ENCODE data around the gene CLK4.

DNA sequence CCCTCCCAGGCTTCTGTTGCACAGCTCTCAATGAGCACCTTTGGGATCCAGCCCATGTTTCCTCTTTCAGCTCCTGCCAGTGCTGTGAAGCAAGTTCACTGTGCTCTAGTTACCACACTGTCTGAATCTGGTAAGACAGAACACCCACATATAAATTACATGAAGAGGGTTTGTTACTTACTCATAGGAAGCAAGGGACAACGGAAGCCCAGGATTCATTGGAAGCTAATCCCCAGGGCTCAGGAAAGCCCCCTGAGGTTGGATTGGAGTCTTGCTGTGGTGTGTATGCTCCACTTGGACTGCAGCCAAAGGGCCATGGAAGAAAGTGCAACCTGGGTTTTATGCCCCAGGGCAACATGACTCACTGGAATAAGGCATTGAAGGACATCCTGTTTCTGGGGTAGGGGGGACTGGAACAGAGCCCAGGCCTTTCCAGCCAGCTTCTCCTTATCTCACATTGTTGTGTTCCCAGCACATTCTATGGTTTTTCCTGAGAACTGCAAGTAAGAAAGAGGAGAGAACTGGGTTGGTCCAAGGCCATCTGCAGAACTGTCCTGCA lies 15.6 kb upstream of the CLK4 start:
- TF ChIP-seq, protein P1, sequence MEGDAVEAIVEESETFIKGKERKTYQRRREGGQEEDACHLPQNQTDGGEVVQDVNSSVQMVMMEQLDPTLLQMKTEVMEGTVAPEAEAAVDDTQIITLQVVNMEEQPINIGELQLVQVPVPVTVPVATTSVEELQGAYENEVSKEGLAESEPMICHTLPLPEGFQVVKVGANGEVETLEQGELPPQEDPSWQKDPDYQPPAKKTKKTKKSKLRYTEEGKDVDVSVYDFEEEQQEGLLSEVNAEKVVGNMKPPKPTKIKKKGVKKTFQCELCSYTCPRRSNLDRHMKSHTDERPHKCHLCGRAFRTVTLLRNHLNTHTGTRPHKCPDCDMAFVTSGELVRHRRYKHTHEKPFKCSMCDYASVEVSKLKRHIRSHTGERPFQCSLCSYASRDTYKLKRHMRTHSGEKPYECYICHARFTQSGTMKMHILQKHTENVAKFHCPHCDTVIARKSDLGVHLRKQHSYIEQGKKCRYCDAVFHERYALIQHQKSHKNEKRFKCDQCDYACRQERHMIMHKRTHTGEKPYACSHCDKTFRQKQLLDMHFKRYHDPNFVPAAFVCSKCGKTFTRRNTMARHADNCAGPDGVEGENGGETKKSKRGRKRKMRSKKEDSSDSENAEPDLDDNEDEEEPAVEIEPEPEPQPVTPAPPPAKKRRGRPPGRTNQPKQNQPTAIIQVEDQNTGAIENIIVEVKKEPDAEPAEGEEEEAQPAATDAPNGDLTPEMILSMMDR (IDR thresholded peaks at IDR 0.05): no peak
- TF ChIP-seq EP300 (IDR thresholded peaks at IDR 0.05) (no peak), POLR2A (IDR thresholded peaks at IDR 0.05) (no peak)

Data from tibial nerve (tissue), 4 donors.